HEK293T (cell line): ENCODE data around the gene PNKD.

Source experiments
- CTCF ChIA-PET: fragments of 350-600 bp; formaldehyde crosslinking; extraction: SDS; loops from one replicate; lab custom pipeline; 2021; ENCODE audit warnings: antibody characterized with exemption, inconsistent platforms; lab: Yijun Ruan, JAX
- POLR2A ChIA-PET: fragments of 350-600 bp; formaldehyde crosslinking; extraction: SDS; loops from one replicate; lab custom pipeline; 2020; ENCODE audit warnings: antibody characterized with exemption, inconsistent platforms; lab: Yijun Ruan, JAX
- DNase-seq: peaks from one replicate; pipeline ENCODE4 v3.0.0; 2012; ENCODE audit warnings: mixed read lengths; ENCODE audit errors: extremely low spot score
- ARNT ChIP-seq: fragments of 450-650 bp; IDR thresholded peaks from 2 replicates; pipeline ENCODE4 v1.6.1; 2017; ENCODE audit warnings: mild to moderate bottlenecking
- BHLHE40 ChIP-seq: fragments of 450-650 bp; IDR thresholded peaks from 2 replicates; pipeline ENCODE4 v1.6.1; 2016; ENCODE audit warnings: mild to moderate bottlenecking, moderate library complexity, borderline replicate concordance
- CTBP1 ChIP-seq: fragments of 450-650 bp; IDR thresholded peaks from 2 replicates; pipeline ENCODE4 v1.6.1; 2016; ENCODE audit warnings: borderline replicate concordance
- ELF4 ChIP-seq: fragments of 450-650 bp; IDR thresholded peaks from 2 replicates; pipeline ENCODE4 v1.6.1; 2017; ENCODE audit warnings: antibody characterized with exemption
- FOXA1 ChIP-seq: fragments of 450-650 bp; IDR thresholded peaks from 2 replicates; pipeline ENCODE4 v1.6.1; 2016; ENCODE audit warnings: mild to moderate bottlenecking
- FOXK2 ChIP-seq: fragments of 450-650 bp; IDR thresholded peaks from 2 replicates; pipeline ENCODE4 v1.6.1; 2016; ENCODE audit warnings: mild to moderate bottlenecking
- FOXM1 ChIP-seq: fragments of 450-650 bp; IDR thresholded peaks from 2 replicates; pipeline ENCODE4 v1.6.1; 2017; ENCODE audit warnings: mild to moderate bottlenecking, borderline replicate concordance
- HDGF ChIP-seq: fragments of 450-650 bp; IDR thresholded peaks from 2 replicates; pipeline ENCODE4 v1.6.1; 2017; ENCODE audit warnings: antibody characterized with exemption, borderline replicate concordance
- L3MBTL2 ChIP-seq: fragments of 450-650 bp; conservative IDR thresholded peaks from 2 replicates; pipeline ENCODE4 v1.6.1; 2016; ENCODE audit warnings: mild to moderate bottlenecking
- LEF1 ChIP-seq: fragments of 450-650 bp; IDR thresholded peaks from 2 replicates; pipeline ENCODE4 v1.6.1; 2017; ENCODE audit warnings: mild to moderate bottlenecking, borderline replicate concordance
- NFRKB ChIP-seq: fragments of 450-650 bp; IDR thresholded peaks from 2 replicates; pipeline ENCODE4 v1.6.1; 2016; ENCODE audit warnings: mild to moderate bottlenecking, moderate library complexity
- PKNOX1 ChIP-seq: fragments of 450-650 bp; IDR thresholded peaks from 2 replicates; pipeline ENCODE4 v1.6.1; 2016
- SP1 ChIP-seq: fragments of 450-650 bp; IDR thresholded peaks from 2 replicates; pipeline ENCODE4 v1.6.1; 2017
- SUZ12 ChIP-seq: fragments of 450-650 bp; IDR thresholded peaks from 2 replicates; pipeline ENCODE4 v1.6.1; 2016; ENCODE audit warnings: mild to moderate bottlenecking
- TARDBP ChIP-seq: fragments of 450-650 bp; IDR thresholded peaks from 2 replicates; pipeline ENCODE4 v1.6.1; 2016
- ZNF384 ChIP-seq: fragments of 450-650 bp; IDR thresholded peaks from 2 replicates; pipeline ENCODE4 v1.6.1; 2016

Gene PNKD

GRCh38 chr2:218252509-218253231, 17.6 kb upstream of the PNKD start:
- CTCF ChIA-PET, result interaction anchor here (0.9 kb wide), 1 partner anchor 23 kb away, joined by 4 read pairs; no protein-coding TSS in a partner anchor
- POLR2A ChIA-PET, result interaction anchor here (0.8 to 1.2 kb wide), 2 partner anchors 13 to 14 kb away, joined by 3 to 4 read pairs; no protein-coding TSS in a partner anchor
- TF ChIP-seq TARDBP (no peak), L3MBTL2 (no peak), SUZ12 (no peak), ZNF384 (no peak), FOXK2 (no peak), FOXM1 (no peak), LEF1 (no peak), BHLHE40 (no peak), CTBP1 (no peak), ARNT (no peak), ELF4 (no peak)
- DNase-seq, result no peak

GRCh38 chr2:218253232-218253625, 17.1 kb upstream of the PNKD start:
- CTCF ChIA-PET, result interaction anchor here (0.9 kb wide), 1 partner anchor 23 kb away, joined by 4 read pairs; no protein-coding TSS in a partner anchor
- DNase-seq, result no peak
- no peak for TF ChIP-seq ARNT
- no peak for TF ChIP-seq NFRKB
- no peak for TF ChIP-seq FOXM1
- TF ChIP-seq SUZ12, result no peak
- TF ChIP-seq LEF1, result no peak
- no peak for TF ChIP-seq L3MBTL2
- no peak for TF ChIP-seq FOXA1
- TF ChIP-seq ZNF384, result no peak
- TF ChIP-seq CTBP1, result no peak
- no peak for TF ChIP-seq HDGF
- TF ChIP-seq SP1, result no peak
- TF ChIP-seq FOXK2, result no peak
- POLR2A ChIA-PET, result interaction anchor here (0.7 kb wide), 1 partner anchor 17 kb away, joined by 3 read pairs; the partner anchor contains the start of genes AAMP and PNKD

- DNase-seq, result no peak
- POLR2A ChIA-PET, result interaction anchor here (2.2 kb wide), 1 partner anchor 15 kb away, joined by 11 read pairs; the partner anchor contains the start of genes AAMP and PNKD
- TF ChIP-seq TARDBP (no peak), ARNT (no peak), SUZ12 (no peak), FOXK2 (no peak), NFRKB (no peak)
- CTCF ChIA-PET, result interaction anchor here (0.7 kb wide), 1 partner anchor 15 kb away, joined by 4 read pairs; the partner anchor contains the start of genes AAMP and PNKD
Observed at GRCh38 chr2:218255446-218255845, 14.9 kb upstream of the PNKD start.

- TF ChIP-seq TARDBP, result no peak
- TF ChIP-seq LEF1, result no peak
- CTCF ChIA-PET, result interaction anchor here (0.6 to 1.4 kb wide), 6 partner anchors 10 to 305 kb away, joined by 3 to 5 read pairs (median 4); no protein-coding TSS in a partner anchor
Observed at GRCh38 chr2:218256612-218257350, 13.5 kb upstream of the PNKD start.

GRCh38 chr2:218257390-218257981, 12.8 kb upstream of the PNKD start:
- DNase-seq, result peak; percentile 72
- ChIA-PET POLR2A (no interaction called here), CTCF (interaction anchor here (0.6 to 1.4 kb wide), 7 partner anchors 11 to 304 kb away, joined by 3 to 5 read pairs (median 4); no protein-coding TSS in a partner anchor)
- TF ChIP-seq SP1 (no peak), LEF1 (no peak), HDGF (no peak), BHLHE40 (no peak)

More at GRCh38 chr2:218256612-218257350, 13.5 kb upstream of the PNKD start:
- no peak for DNase-seq
- POLR2A ChIA-PET, result no interaction called here

GRCh38 chr2:218259099-218259961, 11.0 kb upstream of the PNKD start:
- TF ChIP-seq PKNOX1 (no peak), FOXM1 (no peak), LEF1 (no peak), SUZ12 (no peak), ELF4 (no peak), SP1 (no peak)
- ChIA-PET CTCF (no interaction called here), POLR2A (interaction anchor here (1.0 kb wide), 1 partner anchor 11 kb away, joined by 6 read pairs; the partner anchor contains the start of genes AAMP and PNKD)
- no peak for DNase-seq
